Uterus (tissue), 4 donors: Measurements from ENCODE around the gene AP1M2. TPM values are rescaled to one million over a fixed set of nuclear protein-coding genes. Genes with fewer than 3 reads are reported as not detected.
"Not testable (repeated sequence)": the region's sequence is repeated elsewhere in the genome, so short reads cannot be mapped to it uniquely, and the experiment has no call there.

ENCODE experiments used
- DNase-seq, 2 donors: peaks; one replicate each; pipeline ENCODE4 v3.0.0-alpha.2; 2019 to 2020
- H3K27ac ChIP-seq, 2 donors: fragments of 200-600 bp; sonication (generic); 1 replicate in 1 of 2; 2 replicates in 1 of 2; pipeline ENCODE4 v1.5.1; 2016 to 2018
- H3K27me3 ChIP-seq, 2 donors: fragments of 200-600 bp; sonication (generic); one replicate each; pipeline ENCODE4 v1.5.1; 2018 to 2019; ENCODE audit warnings: control low read depth in 1 of 2
- H3K36me3 ChIP-seq, 2 donors: fragments of 200-600 bp; sonication (generic); one replicate each; pipeline ENCODE4 v1.5.1; 2019; ENCODE audit warnings: control low read depth in 1 of 2
- H3K4me1 ChIP-seq, 2 donors: fragments of 200-600 bp; sonication (generic); one replicate each; pipeline ENCODE4 v1.5.1; 2018 to 2019; ENCODE audit warnings: control low read depth in 1 of 2
- H3K4me3 ChIP-seq, 2 donors: fragments of 200-600 bp; sonication (generic); 1 replicate in 1 of 2; 2 replicates in 1 of 2; pipeline ENCODE4 v1.5.1; 2018 to 2019; ENCODE audit warnings: mild to moderate bottlenecking in 1 of 2
- H3K9me3 ChIP-seq, 2 donors: fragments of 200-600 bp; sonication (generic); one replicate each; pipeline ENCODE4 v1.5.1; 2019; ENCODE audit warnings: control low read depth in 1 of 2
- CTCF ChIP-seq, 4 experiments: fragments of 200-600 bp in 2 of 4; fragments of 450-650 bp in 2 of 4; sonication (generic) in 2 of 4; IDR thresholded peaks; one replicate each; pipeline ENCODE4 v1.5.1; 2016 to 2019; ENCODE audit warnings: antibody characterized with exemption in 4 of 4, mild to moderate bottlenecking in 2 of 4, moderate library complexity in 1 of 4
- POLR2A ChIP-seq, 2 donors: fragments of 450-650 bp; IDR thresholded peaks; one replicate each; pipeline ENCODE4 v1.6.1; 2016; ENCODE audit warnings: antibody characterized with exemption in 2 of 2, mild to moderate bottlenecking in 1 of 2, moderate library complexity in 1 of 2
- intact Hi-C: fragments of 100-400 bp; cut with DNase I; formaldehyde crosslinking; loops from one replicate; pipeline ENCODE4 v1.15.1; 2023; ENCODE audit warnings: low total_unique reads
- total RNA-seq, 4 donors: library from RNA; depleted of rRNA in 3 of 4; stranded (reverse); fragments of >200 nt in 3 of 4; gene quantifications; one replicate each; pipeline versions ENCODE4 v1.1.0 to v1.2.4, GENCODE V29; 2014 to 2023
- donor health status: DM: yes; HTN: yes; CAD: no.

AP1M2 gene
- total RNA-seq, 4 donors from 2014 or later = 14.9 to 16.7 TPM; not detected in 2

- H3K9me3 ChIP-seq = no peaks in the 10 kb centered on the region
- intact Hi-C loops = no loop called here
- H3K4me1 ChIP-seq = peaks cover 0 to 4% of the 10 kb centered on the region in 2 donors
- no peak for DNase-seq
- H3K4me3 ChIP-seq = no peak overlapping the region
- no peaks in the 10 kb centered on the region for H3K36me3 ChIP-seq
- no peak overlapping the region for H3K27ac ChIP-seq
- TF ChIP-seq POLR2A (IDR thresholded peaks at IDR 0.05) (no peak), CTCF (IDR thresholded peaks at IDR 0.05) (no peak)
- no peaks in the 10 kb centered on the region for H3K27me3 ChIP-seq
Measured at GRCh38 chr19:10546817-10547216, 40.3 kb downstream of the AP1M2 start.

GRCh38 chr19:10544753-10545251, 42.3 kb downstream of the AP1M2 start:
- Histone ChIP-seq H3K4me1 (peaks cover 0 to 4% of the 10 kb centered on the region in 2 donors), H3K9me3 (no peaks in the 10 kb centered on the region), H3K36me3 (no peaks in the 10 kb centered on the region), H3K27ac (peak overlapping the region; percentile 78 to 93), H3K4me3 (peak overlapping the region; percentile 59 to 95), H3K27me3 (no peaks in the 10 kb centered on the region)
- intact Hi-C loops = no loop called here
- DNase-seq = no peak
- no peak for TF ChIP-seq POLR2A (IDR thresholded peaks at IDR 0.05)
- no peak for TF ChIP-seq CTCF (IDR thresholded peaks at IDR 0.05)

- Histone ChIP-seq H3K27me3 (no peaks in the 10 kb centered on the region), H3K27ac (peak overlapping the region; percentile 78 to 93), H3K4me1 (peaks cover 0 to 4% of the 10 kb centered on the region in 2 donors), H3K4me3 (peak overlapping the region; percentile 59 to 95), H3K36me3 (no peaks in the 10 kb centered on the region), H3K9me3 (no peaks in the 10 kb centered on the region)
- peak in 1 of 2 donors; percentile 25 for DNase-seq
- intact Hi-C loops = no loop called here
- no peak for TF ChIP-seq CTCF (IDR thresholded peaks at IDR 0.05)
- no peak for TF ChIP-seq POLR2A (IDR thresholded peaks at IDR 0.05)
Measured at GRCh38 chr19:10544242-10544752, 42.8 kb downstream of the AP1M2 start.

- Histone ChIP-seq H3K36me3 (no peaks in the 10 kb centered on the region), H3K4me3 (peak within 1 kb of the TSS; percentile 59 to 95), H3K9me3 (no peaks in the 10 kb centered on the region), H3K27me3 (no peaks in the 10 kb centered on the region), H3K27ac (peak within 1 kb of the TSS; percentile 78 to 93), H3K4me1 (peaks cover 0 to 4% of the 10 kb centered on the region in 2 donors)
- intact Hi-C loops = no loop called here
- DNase-seq = peak; percentile 69 to 80
- no peak for TF ChIP-seq CTCF (IDR thresholded peaks at IDR 0.05)
- peak in 1 of 2 donors; percentile 75 for TF ChIP-seq POLR2A (IDR thresholded peaks at IDR 0.05)
Measured at GRCh38 chr19:10543420-10544241, 43.5 kb downstream of the AP1M2 start, which contains the start of gene ATG4D. TSS of gene ATG4D (plus strand) at chr19:10543904. CDS start at chr19:10544091, 187 bp downstream.

GRCh38 chr19:10543059-10543419, 44.1 kb downstream of the AP1M2 start:
- Histone ChIP-seq H3K4me1 (peaks cover 0 to 4% of the 10 kb centered on the region in 2 donors), H3K27me3 (no peaks in the 10 kb centered on the region), H3K27ac (peak overlapping the region; percentile 78 to 93), H3K4me3 (peak overlapping the region; percentile 59 to 95), H3K36me3 (no peaks in the 10 kb centered on the region), H3K9me3 (no peaks in the 10 kb centered on the region)
- intact Hi-C loops = no loop called here
- TF ChIP-seq CTCF (IDR thresholded peaks at IDR 0.05) (no peak), POLR2A (IDR thresholded peaks at IDR 0.05) (no peak)
- no peak for DNase-seq

GRCh38 chr19:10539016-10539415, 48.1 kb downstream of the AP1M2 start:
- intact Hi-C loops, DNase-seq, H3K4me1 ChIP-seq, H3K4me3 ChIP-seq, H3K27ac ChIP-seq, H3K27me3 ChIP-seq, H3K9me3 ChIP-seq, H3K36me3 ChIP-seq: not testable (repeated sequence)
